BLaER1 (cell line): ENCODE measurements around the gene ANKRD12.

Experiments used
- H3K27ac ChIP-seq: shearing (Covaris generic); formaldehyde crosslinking; 2 replicates; pipeline ENCODE4 v1.8.1; 2022
- H3K27me3 ChIP-seq: shearing (Covaris generic); formaldehyde crosslinking; 2 replicates; pipeline ENCODE4 v1.8.1; 2022
- H3K36me3 ChIP-seq: shearing (Covaris generic); formaldehyde crosslinking; 2 replicates; pipeline ENCODE4 v1.8.1; 2022
- H3K4me1 ChIP-seq: shearing (Covaris generic); formaldehyde crosslinking; 2 replicates; pipeline ENCODE4 v1.8.1; 2022
- H3K4me2 ChIP-seq: shearing (Covaris generic); formaldehyde crosslinking; 2 replicates; pipeline ENCODE4 v1.8.1; 2022
- H3K4me3 ChIP-seq: shearing (Covaris generic); formaldehyde crosslinking; 2 replicates; pipeline ENCODE4 v1.8.1; 2022
- H3K9ac ChIP-seq: shearing (Covaris generic); formaldehyde crosslinking; 2 replicates; pipeline ENCODE4 v1.8.1; 2022
- H3K9me3 ChIP-seq: shearing (Covaris generic); formaldehyde crosslinking; 2 replicates; pipeline ENCODE4 v1.8.1; 2022
- H4K20me1 ChIP-seq: shearing (Covaris generic); formaldehyde crosslinking; 2 replicates; pipeline ENCODE4 v1.8.1; 2022
- Cebpa-rat ChIP-seq: shearing (Covaris generic); IDR thresholded peaks from 2 replicates; pipeline ENCODE4 v1.8.1; 2022

ANKRD12 gene

GRCh38 chr18:9328776-9329175 is 192.2 kb downstream of the ANKRD12 start:
- Histone ChIP-seq H4K20me1 (no peaks in the 10 kb centered on the region), H3K4me2 (no peak overlapping the region), H3K36me3 (no peaks in the 10 kb centered on the region), H3K4me1 (no peaks in the 10 kb centered on the region), H3K27me3 (no peaks in the 10 kb centered on the region), H3K4me3 (no peak overlapping the region), H3K9ac (no peak overlapping the region), H3K27ac (no peak overlapping the region), H3K9me3 (peaks cover 31% of the 10 kb centered on the region)
- TF ChIP-seq Cebpa-rat, result no peak

DNA sequence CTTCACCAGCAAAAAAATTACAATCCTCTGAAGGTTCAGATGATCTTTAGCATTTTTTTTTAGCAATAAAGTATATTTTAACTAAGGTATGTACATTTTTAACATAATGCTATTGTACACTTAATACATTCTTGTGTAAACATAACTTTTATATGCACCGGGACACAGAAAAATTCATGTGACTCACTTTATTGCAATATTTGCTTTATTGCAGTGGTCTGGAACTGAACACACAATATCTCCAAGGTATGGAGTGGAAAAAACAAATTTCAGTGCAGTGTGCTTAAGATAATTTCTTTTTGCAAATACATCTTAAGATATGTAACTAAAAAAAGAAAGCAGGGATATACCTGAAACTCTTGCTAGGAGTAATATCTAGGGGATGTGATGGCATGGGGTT is 192.9 kb downstream of the ANKRD12 start:
- Histone ChIP-seq H3K27ac (no peak overlapping the region), H3K9me3 (peaks cover 33% of the 10 kb centered on the region), H3K4me3 (no peak overlapping the region), H3K4me2 (no peak overlapping the region), H3K27me3 (no peaks in the 10 kb centered on the region), H3K9ac (no peak overlapping the region), H3K4me1 (no peaks in the 10 kb centered on the region), H4K20me1 (no peaks in the 10 kb centered on the region), H3K36me3 (no peaks in the 10 kb centered on the region)
- TF ChIP-seq Cebpa-rat, result no peak

- Histone ChIP-seq H3K4me2 (no peak overlapping the region), H3K27ac (no peak overlapping the region), H3K4me3 (no peak overlapping the region), H3K9ac (no peak overlapping the region), H3K27me3 (no peaks in the 10 kb centered on the region), H3K4me1 (peaks cover 2% of the 10 kb centered on the region), H3K36me3 (no peaks in the 10 kb centered on the region), H3K9me3 (peaks cover 33% of the 10 kb centered on the region), H4K20me1 (no peaks in the 10 kb centered on the region)
- TF ChIP-seq Cebpa-rat, result no peak
Measured at GRCh38 chr18:9330419-9330818, 193.8 kb downstream of the ANKRD12 start.

DNA sequence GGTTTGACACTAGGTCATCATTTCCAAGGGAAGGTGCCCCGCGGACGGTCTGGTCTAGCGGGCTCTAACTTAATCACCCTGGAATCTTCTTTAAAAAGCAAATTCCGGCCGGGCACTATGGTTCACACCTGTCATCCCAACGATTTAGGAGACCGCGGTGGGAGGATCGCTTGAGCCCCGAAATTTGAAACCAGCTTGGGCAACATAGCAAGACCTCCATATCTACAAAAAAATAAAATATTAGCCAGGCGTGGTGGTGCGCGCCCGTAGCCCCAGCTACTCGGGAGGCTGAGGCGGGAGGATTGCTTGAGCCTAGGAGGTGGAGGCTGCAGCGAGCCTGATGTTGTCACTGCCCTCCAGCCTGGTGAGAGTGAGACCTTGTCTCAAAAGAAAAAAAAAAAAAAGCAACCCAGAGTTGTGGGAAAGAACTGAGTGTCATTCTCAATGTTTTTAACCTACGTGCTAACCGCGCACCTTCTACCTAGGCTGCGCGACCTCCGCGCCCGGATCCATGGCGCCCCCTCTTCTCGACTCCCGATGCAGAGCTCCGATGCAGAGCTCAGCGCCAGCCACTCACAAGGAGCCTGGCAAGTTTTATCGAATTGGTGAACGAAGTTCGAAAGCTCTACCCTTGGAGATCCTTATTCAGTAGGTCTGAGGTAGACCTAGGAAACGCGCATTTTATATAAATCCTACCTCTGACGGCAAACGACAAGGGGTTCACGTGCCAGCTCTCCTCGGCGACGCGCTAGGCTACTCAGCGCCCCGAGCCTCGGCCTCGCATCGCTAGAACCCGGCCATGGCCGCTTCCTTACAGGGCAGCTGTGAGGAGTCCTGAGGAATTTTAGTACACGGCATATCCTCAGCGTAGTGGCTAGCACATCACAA is 197.1 kb downstream of the ANKRD12 start:
- H3K27ac ChIP-seq, result no peak overlapping the region
- H3K4me2 ChIP-seq, result peak overlapping the region; percentile 82
- no peaks in the 10 kb centered on the region for H4K20me1 ChIP-seq
- peak overlapping the region; percentile 60 for H3K4me3 ChIP-seq
- peaks cover 9% of the 10 kb centered on the region for H3K36me3 ChIP-seq
- peaks cover 17% of the 10 kb centered on the region for H3K4me1 ChIP-seq
- H3K9me3 ChIP-seq, result peaks cover 17% of the 10 kb centered on the region
- no peaks in the 10 kb centered on the region for H3K27me3 ChIP-seq
- H3K9ac ChIP-seq, result no peak overlapping the region; the same call in 1 of the 2 replicates
- no peak for TF ChIP-seq Cebpa-rat

DNA sequence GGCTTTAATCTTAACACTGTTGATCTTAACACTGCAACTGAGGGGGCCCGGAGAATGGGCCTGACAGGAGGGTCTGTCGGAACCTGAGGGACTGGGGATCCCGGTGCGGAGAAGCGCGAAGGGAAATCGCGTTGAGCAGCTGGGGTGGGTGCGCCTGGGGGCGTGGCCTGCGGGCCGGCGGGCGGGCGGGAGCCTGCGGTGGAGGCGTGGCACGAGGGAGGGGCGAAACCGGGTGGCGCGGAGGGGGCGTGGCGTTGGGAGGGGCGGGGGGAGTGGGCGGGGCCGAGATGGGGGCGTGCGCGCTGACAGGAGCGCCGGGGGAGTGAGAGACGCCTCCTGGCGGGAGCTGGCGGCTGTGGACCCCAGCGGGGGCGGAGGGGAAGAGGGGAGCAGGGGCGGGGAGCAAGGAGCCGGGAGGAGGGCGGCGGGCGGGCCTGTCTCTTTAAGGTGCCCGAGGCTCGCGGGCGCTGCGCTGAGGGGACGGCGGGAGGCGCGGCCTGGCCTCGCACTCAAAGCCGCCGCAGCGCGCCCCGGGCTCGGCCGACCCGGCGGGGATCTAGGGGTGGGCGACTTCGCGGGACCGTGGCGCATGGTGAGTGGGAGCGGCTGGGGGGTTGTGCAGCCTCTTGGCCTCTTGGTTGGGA is 197.9 kb downstream of the ANKRD12 start, which contains the start of gene TWSG1:
Gene TWSG1, plus strand, starts transcription at position 445 of the 644 bp plus-strand sequence. CDS start 2,457 bp downstream, outside the sequence.
- TF ChIP-seq Cebpa-rat, result no peak
- Histone ChIP-seq H3K4me1 (peaks cover 17% of the 10 kb centered on the region), H4K20me1 (no peaks in the 10 kb centered on the region), H3K4me2 (peak within 1 kb of the TSS; percentile 93), H3K27me3 (no peaks in the 10 kb centered on the region), H3K9me3 (peaks cover 10% of the 10 kb centered on the region), H3K36me3 (peaks cover 17% of the 10 kb centered on the region), H3K27ac (peak within 1 kb of the TSS; percentile 86), H3K9ac (peak within 1 kb of the TSS; percentile 93), H3K4me3 (peak within 1 kb of the TSS; percentile 97)

GRCh38 chr18:9334973-9335696 is 198.6 kb downstream of the ANKRD12 start:
- H3K4me1 ChIP-seq, result peaks cover 17% of the 10 kb centered on the region
- H3K9ac ChIP-seq, result peak overlapping the region; percentile 93
- peak overlapping the region; percentile 97 for H3K4me3 ChIP-seq
- H3K9me3 ChIP-seq, result peaks cover 10% of the 10 kb centered on the region
- peak overlapping the region; percentile 93 for H3K4me2 ChIP-seq
- no peaks in the 10 kb centered on the region for H3K27me3 ChIP-seq
- no peaks in the 10 kb centered on the region for H4K20me1 ChIP-seq
- H3K27ac ChIP-seq, result peak overlapping the region; percentile 86
- H3K36me3 ChIP-seq, result peaks cover 23% of the 10 kb centered on the region
- no peak for TF ChIP-seq Cebpa-rat
